Cerebellar cortex (tissue), 1 donor: Measurements from ENCODE around the gene EFHD2.
"Not testable (repeated sequence)": the region's sequence is repeated elsewhere in the genome, so short reads cannot be mapped to it uniquely, and the experiment has no call there.

Experiments used
- DNase-seq: peaks from one replicate; pipeline ENCODE4 v3.0.0-alpha.2; 2015; ENCODE audit warnings: low spot score

The EFHD2 gene

DNA sequence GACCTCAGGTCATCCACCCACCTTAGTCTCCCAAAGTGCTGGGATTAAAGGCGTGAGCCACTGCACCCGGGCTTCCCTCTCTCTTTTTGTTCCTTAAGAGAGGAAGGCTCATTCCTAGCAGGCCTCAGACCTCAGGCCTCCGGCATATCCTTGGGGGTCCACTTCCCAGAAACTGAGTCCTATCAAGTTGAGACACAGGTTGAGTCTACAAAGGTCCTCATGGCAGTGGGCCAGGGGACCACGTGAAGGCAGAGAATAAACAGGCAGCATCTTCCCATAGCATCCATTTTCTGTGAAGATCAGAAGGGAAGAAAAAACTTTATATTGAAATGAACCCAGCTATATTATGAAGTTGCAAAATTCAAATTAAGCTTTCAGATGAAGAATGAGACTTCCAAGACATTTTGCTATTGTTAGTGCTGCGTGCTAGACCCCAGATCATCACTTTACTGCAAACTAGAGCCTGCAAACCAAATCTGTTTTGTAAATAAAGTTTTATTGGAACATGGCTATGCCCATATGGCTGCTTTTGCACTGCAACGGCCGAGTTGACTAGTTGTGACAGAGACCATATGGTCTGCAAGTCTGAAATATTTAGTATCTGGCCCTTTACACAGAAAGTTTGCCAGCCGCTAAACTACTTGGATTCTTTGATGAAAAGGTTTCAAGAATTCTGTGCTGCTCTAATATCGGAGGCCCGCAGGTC is 43.3 kb downstream of the EFHD2 start:
- no peak for DNase-seq

DNA sequence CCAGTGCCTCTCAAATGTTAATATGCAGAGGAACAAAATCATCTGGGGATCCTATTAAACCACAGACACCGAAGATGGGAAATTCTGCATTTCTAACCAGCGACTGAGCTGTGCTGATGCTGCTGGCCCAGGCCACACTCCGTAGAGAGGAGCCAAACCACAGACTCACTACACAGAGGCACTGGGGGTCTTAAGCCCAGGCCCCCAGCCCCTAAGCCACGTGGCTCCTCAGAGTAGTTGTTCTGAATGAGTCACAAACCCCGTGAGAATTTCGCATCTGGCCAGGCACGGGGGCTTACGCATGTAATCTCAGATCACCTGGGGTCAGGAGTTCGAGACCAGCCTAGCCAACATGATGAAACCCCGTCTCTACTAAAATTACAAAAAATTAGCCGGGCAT is 44.0 kb downstream of the EFHD2 start:
- DNase-seq: no peak

DNA sequence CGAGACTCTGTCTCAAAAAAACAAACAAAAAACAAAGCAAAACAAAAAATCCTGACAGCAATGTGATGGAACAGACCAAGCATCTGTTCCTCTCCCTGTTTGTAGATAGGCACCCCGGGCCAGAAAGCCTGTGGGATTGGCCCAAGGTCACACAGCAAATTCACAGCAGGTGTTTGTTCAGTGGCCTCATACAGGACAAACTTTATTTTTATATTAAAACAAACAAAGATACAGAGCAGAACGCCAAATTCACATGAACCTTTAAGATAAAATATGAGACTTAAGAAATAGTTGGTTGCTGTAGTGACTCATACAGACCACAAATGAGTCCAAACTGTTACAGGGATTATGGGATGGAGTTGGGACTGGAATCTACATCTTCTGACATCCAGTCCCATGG is 44.6 kb downstream of the EFHD2 start:
- DNase-seq: no peak

DNA sequence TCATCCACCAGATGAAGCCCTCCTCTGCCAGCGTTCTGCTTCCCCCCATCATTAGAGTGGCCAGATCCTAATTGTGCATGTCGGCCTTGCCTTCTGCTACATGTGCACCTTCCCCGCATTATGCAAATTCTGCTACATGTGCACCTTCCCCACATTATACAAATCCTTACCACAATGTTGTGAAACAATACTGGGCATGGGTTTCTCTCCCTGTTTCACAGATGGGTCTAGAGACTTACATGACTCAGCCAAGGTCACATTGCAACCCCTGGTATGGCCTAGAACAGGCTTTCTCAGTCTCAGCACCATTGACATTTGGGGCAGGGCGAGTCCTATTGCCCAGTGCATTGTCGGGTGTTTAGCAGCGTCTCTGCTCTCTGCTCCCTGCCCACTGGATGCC is 45.8 kb downstream of the EFHD2 start:
- DNase-seq: no peak

DNA sequence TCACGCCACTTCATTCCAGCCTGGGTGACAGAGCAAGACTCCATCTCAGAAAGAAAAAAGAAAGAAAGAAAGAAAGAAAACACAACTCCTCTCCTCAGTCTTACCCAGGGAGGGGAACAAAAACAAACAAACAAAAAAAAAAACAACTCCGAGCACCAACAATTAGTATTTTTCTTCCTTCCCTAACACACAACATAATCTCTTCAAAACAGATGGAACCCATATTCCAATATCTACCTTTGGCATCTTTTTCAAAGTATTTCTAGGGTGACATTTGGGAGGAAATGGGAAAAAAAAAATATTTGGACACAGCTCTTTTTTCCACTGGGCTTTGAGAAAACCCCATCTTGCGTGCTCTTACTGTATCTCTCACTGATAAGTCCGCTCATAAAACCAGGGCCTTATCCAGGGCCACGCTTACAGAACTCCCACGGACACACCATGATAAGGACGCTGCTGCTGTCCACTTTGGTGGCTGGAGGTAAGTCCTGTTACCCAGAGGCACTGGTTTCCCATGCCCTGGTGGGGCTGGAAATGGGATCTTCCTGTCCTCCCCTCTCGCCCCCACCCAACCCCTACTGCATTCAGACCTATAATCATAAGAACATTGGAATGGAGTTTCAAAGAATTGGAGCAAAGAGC is 46.7 kb downstream of the EFHD2 start, which contains the start of gene CELA2A:
Gene CELA2A, plus strand, starts transcription at position 420 of the 642 bp plus-strand sequence. Its CDS starts 22 bp downstream, at position 442.
- DNase-seq: no peak

DNA sequence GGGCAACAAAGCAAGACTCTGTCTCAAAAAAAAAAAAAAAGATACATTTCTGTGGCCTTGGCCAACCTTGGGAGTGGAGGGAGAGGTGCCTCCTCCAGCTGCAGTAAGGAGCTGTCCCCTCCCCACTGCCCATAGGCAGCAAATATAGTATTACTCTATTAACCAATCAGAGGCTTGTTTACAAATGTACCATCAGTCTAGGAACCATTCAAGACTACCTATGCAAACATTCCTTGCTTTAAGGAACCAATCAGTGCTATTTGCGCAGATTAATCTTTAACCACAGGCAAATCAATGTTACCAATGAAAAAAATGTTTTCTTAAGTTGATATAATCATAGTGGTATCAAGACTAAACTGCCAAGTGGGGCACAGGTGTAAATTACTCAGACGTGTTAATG is 47.9 kb downstream of the EFHD2 start:
- no peak for DNase-seq

DNA sequence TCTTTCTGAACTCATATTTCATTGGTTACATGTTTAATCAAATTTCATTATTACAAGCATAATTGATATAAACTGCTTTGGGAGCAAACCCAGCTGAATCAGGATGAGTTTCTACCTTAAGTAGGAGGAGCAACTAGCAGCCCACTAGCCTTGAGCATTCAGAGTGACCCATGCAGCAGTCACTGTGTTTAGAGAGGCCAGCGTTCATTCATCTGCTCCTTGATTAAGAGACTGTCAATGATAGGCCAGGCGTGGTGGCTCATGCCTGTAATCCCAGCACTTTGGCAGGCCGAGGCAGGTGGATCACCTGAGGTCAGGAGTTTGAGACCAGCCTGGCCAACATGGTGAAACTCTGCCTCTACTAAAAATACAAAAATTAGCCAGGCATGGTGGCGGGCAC is 48.7 kb downstream of the EFHD2 start:
- not testable (repeated sequence) for DNase-seq

DNA sequence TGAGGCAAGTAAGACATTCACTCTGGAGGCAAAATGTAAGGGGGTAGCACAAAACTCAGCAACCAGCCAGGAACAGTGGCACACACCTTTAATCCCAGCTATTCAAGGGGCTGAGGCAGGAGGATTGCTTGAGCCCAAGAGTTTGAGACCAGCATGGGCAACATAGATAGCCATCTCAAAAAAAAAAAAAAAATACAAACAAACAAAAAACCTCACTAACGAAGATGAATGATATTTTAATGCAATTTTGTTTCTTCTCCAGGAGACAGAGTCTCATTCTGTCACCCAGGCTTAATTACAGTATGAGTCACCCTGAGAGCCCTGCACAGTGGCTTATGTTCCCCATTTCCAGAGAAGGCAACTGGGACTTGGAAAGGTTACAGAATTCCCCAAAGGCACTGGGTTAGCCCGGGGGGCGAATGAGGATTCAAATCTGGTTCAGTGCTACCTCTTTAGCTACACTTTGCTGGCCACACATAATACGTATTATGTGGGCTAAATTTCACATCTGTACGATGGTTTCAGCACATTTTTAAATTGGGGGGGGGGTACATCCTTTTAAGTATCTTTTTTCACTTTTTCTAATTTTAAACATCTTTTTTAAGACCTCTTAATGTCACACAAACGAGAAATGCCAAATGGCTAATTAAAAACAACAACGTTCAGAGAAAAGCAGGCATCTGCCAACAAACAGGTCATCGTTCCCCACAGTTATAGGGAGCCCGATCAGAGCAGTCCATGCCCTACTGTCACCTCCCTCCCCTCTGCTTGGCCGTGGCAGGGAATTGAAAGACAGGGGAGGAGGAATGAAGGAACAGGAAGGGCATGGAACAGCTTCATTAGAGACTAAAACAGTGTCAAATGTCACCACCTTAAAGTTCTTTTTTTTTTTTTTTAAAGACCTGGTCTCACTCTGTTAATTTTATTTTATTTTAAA is 50.4 kb downstream of the EFHD2 start:
- DNase-seq: no peak

DNA sequence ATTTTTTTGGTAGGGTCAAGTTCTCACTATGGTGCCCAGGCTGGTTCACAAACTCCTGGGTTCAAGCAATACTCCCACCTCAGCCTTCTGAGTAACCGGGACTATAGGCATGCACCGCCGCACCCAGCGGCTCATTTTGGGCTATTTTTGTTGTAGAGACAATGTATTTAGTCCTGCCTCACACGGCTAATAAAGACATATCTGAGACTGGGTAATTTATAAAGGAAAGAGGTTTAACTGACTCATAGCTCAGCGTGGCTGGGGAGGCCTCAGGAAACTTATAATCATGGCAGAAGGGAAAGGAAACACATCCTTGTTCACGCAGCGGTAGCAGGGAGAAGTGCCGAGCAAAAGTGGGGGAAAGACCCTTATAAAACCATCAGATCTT is 51.0 kb downstream of the EFHD2 start:
- no peak for DNase-seq

DNA sequence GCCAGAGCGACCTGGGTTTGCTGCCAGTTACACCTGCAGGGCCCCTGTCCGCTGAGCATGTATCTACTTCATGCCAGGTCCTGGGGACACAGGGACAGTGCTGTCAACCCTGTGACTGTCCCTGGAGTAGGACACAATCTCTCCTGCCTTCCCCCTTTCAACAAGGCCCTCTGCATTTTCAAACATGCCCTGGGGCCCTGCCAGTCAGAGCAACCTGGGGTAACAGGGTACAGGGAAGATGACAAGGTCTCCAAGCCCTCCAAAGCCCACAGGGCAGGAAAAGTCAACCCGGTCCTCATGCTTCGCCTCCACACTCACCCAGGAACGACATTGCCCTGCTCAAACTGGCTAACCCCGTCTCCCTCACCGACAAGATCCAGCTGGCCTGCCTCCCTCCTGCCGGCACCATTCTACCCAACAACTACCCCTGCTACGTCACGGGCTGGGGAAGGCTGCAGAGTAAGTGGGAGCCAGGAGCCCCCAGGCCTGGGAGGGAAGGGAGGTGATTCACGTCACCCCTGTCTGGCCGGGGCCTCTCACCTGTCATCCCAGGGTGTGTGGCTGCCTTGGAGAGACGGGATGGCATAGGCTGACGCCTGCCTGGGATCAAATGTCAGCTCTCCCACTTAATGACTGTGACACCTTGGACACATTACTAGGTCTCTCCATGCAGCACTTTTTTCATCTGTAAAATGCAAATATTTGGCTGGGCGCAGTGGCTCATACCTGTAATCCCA is 53.5 kb downstream of the EFHD2 start:
- DNase-seq: not testable (repeated sequence)

DNA sequence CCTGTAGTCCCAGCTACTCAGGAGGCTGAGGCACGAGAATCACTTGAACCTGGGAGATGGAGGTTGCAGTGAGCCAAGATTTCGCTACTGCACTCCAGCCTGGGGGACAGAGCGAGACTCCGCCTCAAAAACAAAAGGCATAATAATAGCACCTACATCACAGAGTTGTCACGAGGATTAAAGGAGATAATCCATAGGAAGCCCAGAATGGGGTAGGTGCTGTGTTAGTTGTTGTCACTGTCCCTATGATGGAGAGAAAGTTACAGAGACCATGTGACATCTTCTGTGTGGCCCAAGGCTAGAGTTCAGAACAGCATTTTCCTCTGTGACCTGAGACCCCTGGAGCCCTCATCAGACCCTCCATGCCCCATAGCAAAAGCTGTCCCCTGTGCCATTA is 54.2 kb downstream of the EFHD2 start:
- DNase-seq: not testable (repeated sequence)

DNA sequence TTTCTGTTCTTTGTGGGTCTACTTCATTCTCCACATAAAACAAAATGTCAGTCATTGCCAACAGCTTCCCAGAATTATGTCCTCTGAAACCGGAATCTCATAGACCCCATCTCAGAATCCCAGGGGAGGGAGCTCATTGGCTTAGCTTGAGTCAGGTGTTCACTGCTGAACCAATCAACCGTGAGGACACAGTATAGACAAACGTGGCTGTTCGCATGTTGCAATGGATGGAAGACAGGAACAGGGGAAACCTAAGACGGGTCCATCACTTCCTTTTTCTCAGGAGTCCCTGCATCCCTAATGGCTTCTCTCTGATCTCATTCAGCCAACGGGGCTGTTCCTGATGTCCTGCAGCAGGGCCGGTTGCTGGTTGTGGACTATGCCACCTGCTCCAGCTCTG is 56.0 kb downstream of the EFHD2 start:
- DNase-seq: no peak

DNA sequence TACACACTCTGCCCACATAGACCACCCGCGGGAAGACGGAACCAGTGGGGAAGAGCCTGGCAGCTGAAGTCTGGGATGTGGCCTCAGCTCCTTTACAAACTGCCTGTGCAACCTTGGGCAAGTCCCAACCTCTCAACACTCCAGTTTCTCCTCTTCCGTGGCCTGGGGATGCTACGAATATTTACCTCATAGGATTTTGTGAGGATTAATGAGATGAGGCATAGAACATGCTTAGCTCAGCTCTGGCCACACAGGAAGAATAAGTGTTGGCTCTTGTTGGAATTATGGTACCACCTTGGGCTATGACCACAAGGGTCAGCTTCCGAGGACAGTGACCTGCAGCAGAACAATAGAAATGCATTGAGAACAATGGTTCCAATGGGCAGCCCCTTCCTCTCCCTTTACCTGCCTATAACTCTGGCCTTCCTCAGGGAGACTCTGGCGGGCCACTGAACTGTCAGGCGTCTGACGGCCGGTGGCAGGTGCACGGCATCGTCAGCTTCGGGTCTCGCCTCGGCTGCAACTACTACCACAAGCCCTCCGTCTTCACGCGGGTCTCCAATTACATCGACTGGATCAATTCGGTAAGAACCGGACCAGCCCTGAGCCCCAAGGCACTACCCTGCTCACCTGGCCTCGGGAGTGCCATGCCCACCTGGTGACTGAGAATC is 57.4 kb downstream of the EFHD2 start:
- not testable (repeated sequence) for DNase-seq

DNA sequence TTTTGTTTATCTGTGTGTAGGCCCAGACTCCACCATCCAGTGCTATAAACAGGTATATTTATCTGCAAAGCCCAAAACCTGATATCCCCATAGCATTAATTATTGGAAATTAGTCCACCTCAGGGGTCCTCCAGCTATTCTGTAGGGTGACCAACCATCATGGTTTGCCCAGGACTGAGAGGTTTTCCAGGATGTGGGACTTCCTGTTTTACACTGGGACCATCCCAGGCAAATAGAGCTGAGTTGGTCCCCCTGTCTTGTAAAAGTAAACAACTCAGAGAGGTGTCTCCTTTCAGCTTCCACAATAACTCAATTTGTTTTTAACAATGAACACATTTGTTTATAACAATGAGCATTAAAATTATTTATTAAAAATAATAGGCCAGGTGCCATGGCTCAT is 58.5 kb downstream of the EFHD2 start:
- DNase-seq: no peak

DNA sequence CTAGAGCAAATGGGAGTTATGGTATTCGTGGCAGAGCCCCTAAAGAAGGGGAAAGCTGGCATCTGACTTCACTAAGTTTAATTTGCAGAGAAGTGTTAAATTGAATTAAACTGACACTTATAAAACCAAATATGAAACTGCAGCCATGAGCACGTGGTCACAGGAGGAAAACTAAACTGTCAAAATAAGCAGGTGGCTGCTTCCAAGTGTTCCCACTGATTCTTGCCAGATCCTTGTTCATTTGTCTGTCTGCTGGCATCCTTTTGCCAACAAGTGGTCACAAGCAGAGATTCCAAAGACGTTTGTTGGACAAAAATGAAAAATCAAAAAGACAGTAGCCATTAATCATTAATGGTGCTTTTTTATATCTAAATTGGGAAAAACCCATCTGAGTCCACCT is 59.7 kb downstream of the EFHD2 start:
- peak; percentile 44 for DNase-seq

DNA sequence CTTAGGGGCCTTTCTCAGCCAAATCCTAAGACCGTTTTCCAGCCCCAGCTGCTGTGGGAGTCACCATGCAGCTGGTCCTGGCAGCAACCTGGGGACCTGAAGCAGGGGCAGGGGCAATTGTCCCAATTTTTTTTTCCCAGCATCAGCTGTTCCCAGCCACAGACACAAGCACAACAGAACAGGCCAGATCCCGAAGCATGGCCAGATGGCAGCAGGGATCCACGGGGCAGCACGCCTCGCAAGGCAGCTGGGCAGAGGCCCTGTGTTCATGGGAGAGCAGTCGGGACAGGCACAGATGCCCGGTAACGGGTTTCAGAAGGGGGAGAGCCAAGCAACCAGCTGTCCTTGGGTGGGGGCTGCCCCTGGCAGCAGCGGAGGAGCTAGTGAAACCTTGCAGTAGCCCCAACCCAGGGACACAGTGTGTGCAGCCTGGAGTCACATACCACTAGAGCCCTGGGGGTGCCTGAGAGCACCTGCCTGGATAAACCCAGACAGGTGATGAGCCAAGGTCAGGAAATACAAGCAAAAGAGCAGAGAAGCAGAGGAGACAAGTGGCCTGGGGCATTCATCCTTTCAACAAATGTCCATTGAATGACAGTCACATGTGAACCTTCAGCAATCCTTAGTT is 60.2 kb downstream of the EFHD2 start:
- DNase-seq: peak; percentile 58

DNA sequence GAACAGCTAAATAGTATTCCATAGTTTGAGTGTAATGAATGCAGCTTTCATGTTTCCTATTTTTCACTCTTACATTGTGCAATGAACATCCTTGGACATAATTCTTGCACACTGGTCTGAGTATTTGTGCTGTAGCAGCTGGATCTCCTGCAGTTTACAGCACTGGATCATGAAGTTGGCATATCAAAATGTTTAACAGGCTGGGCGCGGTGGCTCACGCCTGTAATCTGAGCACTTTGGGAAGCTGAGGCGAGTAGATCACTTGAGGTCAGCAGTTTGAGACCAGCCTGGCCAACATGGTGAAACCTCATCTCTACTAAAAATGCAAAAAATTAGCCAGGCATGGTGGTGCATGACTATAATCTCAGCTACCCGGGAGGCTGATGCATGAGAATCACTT is 61.4 kb downstream of the EFHD2 start:
- DNase-seq: not testable (repeated sequence)

DNA sequence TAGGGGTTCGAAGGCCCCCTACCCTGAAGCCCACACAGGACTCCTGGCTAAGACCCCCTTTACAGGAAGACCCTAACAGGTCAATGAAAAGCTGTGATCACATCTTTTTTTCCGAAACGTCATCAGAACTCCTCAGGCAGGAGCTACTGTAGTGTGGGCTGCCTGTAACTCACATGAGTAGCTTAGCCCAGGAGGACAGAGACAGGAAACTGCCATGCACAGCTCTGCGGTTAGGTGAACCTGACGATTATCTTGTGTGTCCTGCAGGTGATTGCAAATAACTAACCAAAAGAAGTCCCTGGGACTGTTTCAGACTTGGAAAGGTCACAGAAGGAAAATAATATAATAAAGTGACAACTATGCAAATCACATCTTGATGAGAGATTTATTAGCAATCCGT is 62.0 kb downstream of the EFHD2 start:
- not testable (repeated sequence) for DNase-seq

DNA sequence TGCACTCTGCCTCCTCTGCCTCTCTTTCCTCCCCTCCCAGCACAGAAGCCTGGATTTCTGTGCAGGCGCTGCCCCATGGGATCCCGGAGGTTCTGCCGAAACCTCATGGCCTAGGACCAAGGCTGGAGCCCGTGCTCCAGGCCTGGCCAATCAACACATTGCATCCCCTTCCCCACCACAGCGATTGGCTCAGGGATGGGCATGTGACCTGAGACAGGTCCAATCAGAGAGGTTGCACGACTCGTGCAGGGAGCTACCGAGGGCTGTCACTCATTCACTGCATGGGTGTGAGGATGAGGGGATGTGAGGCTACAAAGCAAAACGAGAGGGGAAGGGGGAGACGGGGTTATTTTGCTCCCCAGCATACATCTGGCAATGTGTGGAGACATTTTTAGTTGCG is 62.9 kb downstream of the EFHD2 start:
- no peak for DNase-seq

DNA sequence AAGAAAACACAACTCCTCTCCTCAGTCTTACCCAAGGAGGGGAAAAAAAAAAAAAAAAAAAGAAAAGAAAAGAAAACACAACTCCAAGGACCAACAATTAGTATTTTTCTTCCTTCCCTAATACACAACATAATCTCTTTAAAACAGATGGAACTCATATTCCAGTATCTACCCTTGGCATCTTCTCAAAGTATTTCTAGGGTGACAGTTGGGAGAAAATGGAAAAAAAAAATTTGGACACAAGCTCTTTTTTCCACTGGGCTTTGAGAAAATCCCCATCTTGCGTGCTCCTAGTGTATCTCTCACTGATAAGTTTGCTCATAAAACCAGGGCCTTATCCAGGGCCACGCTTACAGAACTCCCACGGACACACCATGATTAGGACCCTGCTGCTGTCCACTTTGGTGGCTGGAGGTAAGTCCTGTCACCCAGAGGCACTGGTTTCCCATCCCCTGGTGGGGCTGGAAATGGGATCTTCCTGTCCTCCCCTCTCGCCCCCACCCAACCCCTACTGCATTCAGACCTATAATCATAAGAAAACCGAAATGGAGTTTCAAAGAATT is 66.1 kb downstream of the EFHD2 start, which contains the start of gene CELA2B:
Gene CELA2B, plus strand, starts transcription at position 353 of the 563 bp plus-strand sequence. Its CDS starts 22 bp downstream, at position 375.
- peak; percentile 63 for DNase-seq
